ENCODE data around the gene STAB2.

- TF ChIP-seq CTCF (IDR thresholded peaks at IDR 0.05) (no peak), EZH2 (IDR thresholded peaks at IDR 0.05) (no peak)
Measured at GRCh38 chr12:103712216-103712615, 125.1 kb downstream of the STAB2 start.

Data from neural progenitor cell (in vitro differentiated cells).